ENCODE data around the gene DDX19B. TPM values are rescaled to one million over a fixed set of nuclear protein-coding genes. Genes with fewer than 3 reads are reported as not detected.
"Not testable (repeated sequence)": the region's sequence is repeated elsewhere in the genome, so short reads cannot be mapped to it uniquely, and the experiment has no call there.

The DDX19B gene
- total and polyA plus RNA-seq, 2 experiments from 2014 or later, result 31.8 to 33.0 TPM

DNA sequence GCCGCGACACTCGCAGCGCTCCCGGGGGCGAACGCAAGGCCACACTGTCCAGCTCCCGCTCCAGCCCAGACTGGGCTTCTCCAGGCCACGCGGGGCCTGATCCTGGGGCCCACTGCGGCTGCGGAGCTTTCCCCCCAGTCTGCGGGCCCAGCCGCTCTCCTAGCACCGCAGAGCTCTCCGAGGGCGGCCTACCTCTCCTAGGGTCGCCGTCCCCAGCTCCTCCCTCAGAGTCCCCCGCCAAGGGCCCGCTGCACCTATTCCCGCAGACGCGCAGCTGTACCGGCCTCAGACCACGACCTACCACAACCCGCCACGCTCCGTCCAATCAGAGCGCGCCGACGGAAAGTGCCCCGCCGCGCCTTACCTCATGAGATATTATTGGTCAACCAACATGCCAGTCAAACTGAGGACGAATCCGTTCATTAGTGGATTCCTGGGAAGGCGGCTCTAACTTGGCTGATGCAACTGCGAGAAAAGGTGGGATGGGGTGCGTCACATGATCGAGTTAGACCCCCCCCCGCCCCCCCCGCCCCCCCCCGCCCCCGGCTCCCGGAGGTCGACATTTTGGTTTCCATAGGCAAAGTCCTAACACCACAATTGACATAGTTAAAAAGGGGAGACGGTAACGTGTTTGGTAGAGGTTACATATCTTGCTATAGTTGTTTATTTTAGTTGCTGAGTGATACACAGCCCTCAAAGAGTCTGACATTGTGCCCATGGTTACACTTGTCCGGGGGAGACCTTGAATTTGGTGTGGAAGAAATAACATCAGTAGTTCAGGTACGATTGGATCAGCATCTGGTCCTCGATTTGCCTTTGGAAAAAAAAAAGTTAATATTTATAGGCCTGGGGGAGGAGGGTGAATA is 9.5 kb upstream of the DDX19B start, which contains the start of gene AARS1:
TSS of gene AARS1 (minus strand) at position 278 of the 866 bp plus-strand sequence. CDS start 6,743 bp downstream, outside the sequence.
- Histone ChIP-seq H3K9ac (peak within 1 kb of the TSS; percentile 96), H3K9me2 (ENCODE audit: insufficient read depth) (no peaks in the 10 kb centered on the region), H3K36me3 (ENCODE audit: low read depth) (peaks cover 6% of the 10 kb centered on the region), H3K4me3 (peak within 1 kb of the TSS; percentile 78), H3K27me3 (replicated peaks; ENCODE audit: insufficient read depth) (no peaks in the 10 kb centered on the region), H3F3A (ENCODE audit: insufficient read depth) (peaks cover 7% of the 10 kb centered on the region; the same call in 1 of the 2 replicates), H3K79me2 (ENCODE audit: insufficient read depth) (peaks cover 47% of the 10 kb centered on the region), H3K4me2 (ENCODE audit: unreplicated experiment) (peak within 1 kb of the TSS; percentile 72), H3K9me3 (ENCODE audit: low read depth) (no peaks in the 10 kb centered on the region), H3K27ac (peak within 1 kb of the TSS; percentile 92), H2AFZ (peak within 1 kb of the TSS; percentile 74), H4K20me1 (ENCODE audit: insufficient read depth) (peaks cover 4% of the 10 kb centered on the region; the same call in 1 of the 2 replicates), H3K4me1 (ENCODE audit: insufficient read depth) (no peaks in the 10 kb centered on the region)
- peak; percentile 99 for DNase-seq
- 1 to 2% methylated on average over 45 to 46 of the region's 53 CpGs for WGBS, 2 experiments (ENCODE audit: low coverage in 1 of 2, low lambda C conversion rate in 2 of 2, missing lambda C conversion rate in 2 of 2)
- TF ChIP-seq EZH2 (IDR thresholded peaks at IDR 0.05; ENCODE audit: insufficient read depth, poor library complexity, severe bottlenecking) (no peak), EZH2phosphoT487 (IDR thresholded peaks at IDR 0.05; ENCODE audit: insufficient read depth, low read depth) (no peak)
- in situ Hi-C loops (cut with MboI), result no loop called here

DNA sequence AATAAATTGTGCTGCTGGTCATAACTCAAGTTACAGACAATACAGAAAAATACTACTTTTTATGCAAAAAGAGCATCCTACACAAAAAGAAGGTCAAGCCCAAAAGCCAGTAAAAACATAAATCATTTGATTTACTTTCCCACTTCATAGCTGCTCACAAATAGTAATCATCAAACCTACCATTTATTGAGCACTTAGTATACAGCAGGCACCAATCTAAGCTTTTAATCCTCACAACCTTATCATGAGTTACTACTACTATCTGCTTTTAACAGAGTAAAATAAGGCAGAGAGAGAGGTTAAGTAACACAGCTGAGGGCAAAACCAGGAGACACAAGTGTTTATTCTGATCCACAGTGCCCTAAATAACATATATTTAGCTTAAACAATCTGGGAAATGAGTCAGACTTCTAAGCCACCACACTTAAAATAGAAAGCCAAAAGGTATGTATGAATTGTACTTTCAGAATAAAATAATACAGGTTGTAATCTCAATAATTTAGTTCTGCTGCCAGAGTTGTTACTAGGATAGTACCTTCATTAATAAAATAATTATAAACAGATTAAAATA is 8.0 kb upstream of the DDX19B start:
- H3K27ac ChIP-seq, result peak overlapping the region; percentile 30; the same call in 1 of the 2 replicates
- DNase-seq, result no peak

DNA sequence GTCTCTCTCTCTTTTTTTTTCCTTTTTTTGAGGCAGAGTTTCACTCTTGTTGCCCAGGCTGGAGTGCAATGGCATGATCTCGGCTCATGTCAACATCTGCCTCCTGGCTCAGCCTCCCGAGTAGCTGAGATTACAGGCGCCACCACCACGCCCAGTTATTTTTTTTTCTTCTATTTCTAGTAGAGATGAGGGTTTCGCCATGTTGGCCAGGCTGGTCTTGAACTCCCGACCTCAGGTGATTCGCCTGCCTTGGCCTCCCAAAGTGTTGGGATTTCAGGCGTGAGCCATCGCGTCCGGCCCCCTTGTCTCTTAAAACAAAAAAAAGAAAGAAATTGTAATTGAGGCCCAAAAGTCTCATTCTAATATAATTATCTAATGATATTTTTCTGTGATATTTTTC is 6.8 kb upstream of the DDX19B start:
- H3K4me1 ChIP-seq (ENCODE audit: insufficient read depth); H3F3A ChIP-seq (ENCODE audit: insufficient read depth); H3K9me3 ChIP-seq (ENCODE audit: low read depth); H3K27me3 ChIP-seq (replicated peaks; ENCODE audit: insufficient read depth); DNase-seq; H3K9me2 ChIP-seq (ENCODE audit: insufficient read depth); H3K9ac ChIP-seq; H3K36me3 ChIP-seq (ENCODE audit: low read depth); H3K4me2 ChIP-seq (ENCODE audit: unreplicated experiment); H3K27ac ChIP-seq; H2AFZ ChIP-seq; H4K20me1 ChIP-seq (ENCODE audit: insufficient read depth); H3K4me3 ChIP-seq; in situ Hi-C loops (cut with MboI): not testable (repeated sequence)
- WGBS, 2 experiments (ENCODE audit: low coverage in 1 of 2, low lambda C conversion rate in 2 of 2, missing lambda C conversion rate in 2 of 2), result 94 to 95% methylated on average over 11 of the region's 11 CpGs
- peaks cover 21% of the 10 kb centered on the region for H3K79me2 ChIP-seq (ENCODE audit: insufficient read depth)

More for the DNA sequence above, 8.0 kb upstream of the DDX19B start:
- no peak overlapping the region for H3K4me2 ChIP-seq (ENCODE audit: unreplicated experiment)
- no peaks in the 10 kb centered on the region for H3K27me3 ChIP-seq (replicated peaks; ENCODE audit: insufficient read depth)
- peaks cover 7% of the 10 kb centered on the region; the same call in 1 of the 2 replicates for H3F3A ChIP-seq (ENCODE audit: insufficient read depth)
- H3K9me2 ChIP-seq (ENCODE audit: insufficient read depth), result no peaks in the 10 kb centered on the region
- in situ Hi-C loops (cut with MboI), result no loop called here
- H4K20me1 ChIP-seq (ENCODE audit: insufficient read depth), result no peaks in the 10 kb centered on the region
- TF ChIP-seq EZH2 (IDR thresholded peaks at IDR 0.05; ENCODE audit: insufficient read depth, poor library complexity, severe bottlenecking), result no peak
- TF ChIP-seq EZH2phosphoT487 (IDR thresholded peaks at IDR 0.05; ENCODE audit: insufficient read depth, low read depth), result no peak
- no peaks in the 10 kb centered on the region for H3K9me3 ChIP-seq (ENCODE audit: low read depth)
- H3K9ac ChIP-seq, result no peak overlapping the region
- no peak overlapping the region for H3K4me3 ChIP-seq
- no peaks in the 10 kb centered on the region for H3K4me1 ChIP-seq (ENCODE audit: insufficient read depth)
- H3K36me3 ChIP-seq (ENCODE audit: low read depth), result no peaks in the 10 kb centered on the region
- peaks cover 31% of the 10 kb centered on the region for H3K79me2 ChIP-seq (ENCODE audit: insufficient read depth)
- H2AFZ ChIP-seq, result peak overlapping the region; percentile 74

DNA sequence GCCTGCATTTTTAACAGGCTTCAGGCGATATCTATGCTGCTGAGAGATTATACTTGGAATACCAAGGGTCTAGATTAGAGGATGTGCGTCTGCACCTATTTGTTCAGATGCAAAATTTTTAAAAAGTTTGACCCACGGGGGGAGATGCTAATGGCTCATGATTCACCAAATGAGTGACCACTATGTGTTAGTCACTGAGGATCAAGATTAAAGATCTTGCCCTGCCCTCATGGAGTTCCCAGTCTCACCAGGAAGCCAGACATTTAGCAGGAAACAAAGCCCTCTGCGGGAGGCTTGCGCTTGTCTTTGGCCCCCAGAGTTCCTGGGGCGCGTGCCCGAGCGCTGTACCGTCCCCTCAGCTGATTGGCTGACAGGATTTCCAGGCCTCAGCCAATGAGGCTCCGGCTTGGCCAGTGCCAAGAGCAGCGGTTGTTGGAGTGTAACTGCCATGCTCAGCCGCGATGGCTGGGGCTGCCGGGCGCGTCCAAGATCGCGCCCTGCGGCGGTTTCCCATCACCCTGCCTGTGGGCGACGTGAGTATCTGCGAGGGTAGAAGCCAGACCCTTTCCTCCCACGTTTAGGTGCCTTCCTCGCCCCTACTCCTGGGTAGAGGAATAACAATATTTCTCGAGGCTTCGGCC is 4.5 kb upstream of the DDX19B start:
- Histone ChIP-seq H4K20me1 (ENCODE audit: insufficient read depth) (no peaks in the 10 kb centered on the region), H3K27me3 (replicated peaks; ENCODE audit: insufficient read depth) (no peaks in the 10 kb centered on the region), H3K4me3 (no peak overlapping the region), H3K9me3 (ENCODE audit: low read depth) (no peaks in the 10 kb centered on the region), H3K4me2 (ENCODE audit: unreplicated experiment) (no peak overlapping the region), H3K27ac (no peak overlapping the region), H3K9ac (no peak overlapping the region), H3K9me2 (ENCODE audit: insufficient read depth) (no peaks in the 10 kb centered on the region), H3K79me2 (ENCODE audit: insufficient read depth) (peaks cover 22% of the 10 kb centered on the region), H3F3A (ENCODE audit: insufficient read depth) (peaks cover 10% of the 10 kb centered on the region), H3K4me1 (ENCODE audit: insufficient read depth) (peaks cover 5% of the 10 kb centered on the region; the same call in 1 of the 2 replicates), H2AFZ (no peak overlapping the region), H3K36me3 (ENCODE audit: low read depth) (no peaks in the 10 kb centered on the region)
- in situ Hi-C loops (cut with MboI), result no loop called here
- WGBS, 2 experiments (ENCODE audit: low coverage in 1 of 2, low lambda C conversion rate in 2 of 2, missing lambda C conversion rate in 2 of 2), result 87 to 89% methylated on average over 27 to 28 of the region's 28 CpGs
- no peak for TF ChIP-seq EZH2 (IDR thresholded peaks at IDR 0.05; ENCODE audit: insufficient read depth, poor library complexity, severe bottlenecking)
- TF ChIP-seq EZH2phosphoT487 (IDR thresholded peaks at IDR 0.05; ENCODE audit: insufficient read depth, low read depth), result no peak
- DNase-seq, result no peak
